ENCODE measurements around the gene CDK14. TPM values are rescaled to one million over a fixed set of nuclear protein-coding genes. Genes with fewer than 3 reads are reported as not detected.
A peak's percentile ranks its signal among the peaks of the same experiment; 100 is the strongest.

CDK14 gene
- polyA plus RNA-seq, 1 donor = 9.7 TPM

- WGBS (ENCODE audit: insufficient coverage, low lambda C conversion rate) = 38% methylated on average over 2 of the region's 2 CpGs
- Histone ChIP-seq H3K4me3 (ENCODE audit: low read length) (no peak overlapping the region), H3K4me1 (ENCODE audit: control insufficient read depth, insufficient read depth, low read length) (no peaks in the 10 kb centered on the region), H3K36me3 (ENCODE audit: control insufficient read depth, insufficient read depth, low read length) (peaks cover 2% of the 10 kb centered on the region), H3K9me3 (ENCODE audit: control insufficient read depth, low read depth, low read length) (peaks cover 2% of the 10 kb centered on the region), H3K27ac (ENCODE audit: low read length) (no peak overlapping the region), H3K27me3 (ENCODE audit: control insufficient read depth, insufficient read depth, low read length) (no peaks in the 10 kb centered on the region)
- DNase-seq = no peak
These were observed 281.1 kb downstream of the CDK14 start for GRCh38 chr7:90877201-90877600.

GRCh38 chr7:90879924-90880323 is 283.8 kb downstream of the CDK14 start:
- Histone ChIP-seq H3K36me3 (ENCODE audit: control insufficient read depth, insufficient read depth, low read length) (peaks cover 2% of the 10 kb centered on the region), H3K9me3 (ENCODE audit: control insufficient read depth, low read depth, low read length) (peaks cover 2% of the 10 kb centered on the region), H3K27me3 (ENCODE audit: control insufficient read depth, insufficient read depth, low read length) (no peaks in the 10 kb centered on the region), H3K27ac (ENCODE audit: low read length) (no peak overlapping the region), H3K4me1 (ENCODE audit: control insufficient read depth, insufficient read depth, low read length) (no peaks in the 10 kb centered on the region), H3K4me3 (ENCODE audit: low read length) (no peak overlapping the region)
- no peak for DNase-seq
- WGBS (ENCODE audit: insufficient coverage, low lambda C conversion rate) = no CpG with 5 or more reads among the region's 3 CpGs

- Histone ChIP-seq H3K27me3 (ENCODE audit: control insufficient read depth, insufficient read depth, low read length) (no peaks in the 10 kb centered on the region), H3K27ac (ENCODE audit: low read length) (no peak overlapping the region), H3K9me3 (ENCODE audit: control insufficient read depth, low read depth, low read length) (no peaks in the 10 kb centered on the region), H3K4me1 (ENCODE audit: control insufficient read depth, insufficient read depth, low read length) (no peaks in the 10 kb centered on the region), H3K36me3 (ENCODE audit: control insufficient read depth, insufficient read depth, low read length) (no peaks in the 10 kb centered on the region), H3K4me3 (ENCODE audit: low read length) (no peak overlapping the region)
- no peak for DNase-seq
- 100% methylated on average over 2 of the region's 2 CpGs for WGBS (ENCODE audit: insufficient coverage, low lambda C conversion rate)
These were observed 290.3 kb downstream of the CDK14 start for GRCh38 chr7:90886416-90886815.

GRCh38 chr7:90889210-90889609 is 293.1 kb downstream of the CDK14 start:
- Histone ChIP-seq H3K9me3 (ENCODE audit: control insufficient read depth, low read depth, low read length) (no peaks in the 10 kb centered on the region), H3K27ac (ENCODE audit: low read length) (no peak overlapping the region)
- WGBS (ENCODE audit: insufficient coverage, low lambda C conversion rate) = no CpG with 5 or more reads among the region's 2 CpGs

GRCh38 chr7:90889644-90890043 is 293.5 kb downstream of the CDK14 start:
- H3K4me1 ChIP-seq (ENCODE audit: control insufficient read depth, insufficient read depth, low read length) = no peaks in the 10 kb centered on the region
- no peaks in the 10 kb centered on the region for H3K27me3 ChIP-seq (ENCODE audit: control insufficient read depth, insufficient read depth, low read length)
- H3K27ac ChIP-seq (ENCODE audit: low read length) = no peak overlapping the region
- no peak overlapping the region for H3K4me3 ChIP-seq (ENCODE audit: low read length)
- no peaks in the 10 kb centered on the region for H3K9me3 ChIP-seq (ENCODE audit: control insufficient read depth, low read depth, low read length)
- 100% methylated on average over 1 of the region's 1 CpG for WGBS (ENCODE audit: insufficient coverage, low lambda C conversion rate)
- no peaks in the 10 kb centered on the region for H3K36me3 ChIP-seq (ENCODE audit: control insufficient read depth, insufficient read depth, low read length)
- no peak for DNase-seq

More at GRCh38 chr7:90889210-90889609, 293.1 kb downstream of the CDK14 start:
- H3K4me1 ChIP-seq (ENCODE audit: control insufficient read depth, insufficient read depth, low read length) = no peaks in the 10 kb centered on the region
- no peak for DNase-seq
- no peaks in the 10 kb centered on the region for H3K27me3 ChIP-seq (ENCODE audit: control insufficient read depth, insufficient read depth, low read length)
- H3K36me3 ChIP-seq (ENCODE audit: control insufficient read depth, insufficient read depth, low read length) = no peaks in the 10 kb centered on the region
- H3K4me3 ChIP-seq (ENCODE audit: low read length) = no peak overlapping the region

- no peaks in the 10 kb centered on the region for H3K9me3 ChIP-seq (ENCODE audit: control insufficient read depth, low read depth, low read length)
- no peak overlapping the region for H3K27ac ChIP-seq (ENCODE audit: low read length)
- WGBS (ENCODE audit: insufficient coverage, low lambda C conversion rate) = no CpG with 5 or more reads among the region's 1 CpG
- H3K4me3 ChIP-seq (ENCODE audit: low read length) = no peak overlapping the region
- no peaks in the 10 kb centered on the region for H3K36me3 ChIP-seq (ENCODE audit: control insufficient read depth, insufficient read depth, low read length)
- H3K27me3 ChIP-seq (ENCODE audit: control insufficient read depth, insufficient read depth, low read length) = no peaks in the 10 kb centered on the region
- no peak for DNase-seq
- no peaks in the 10 kb centered on the region for H3K4me1 ChIP-seq (ENCODE audit: control insufficient read depth, insufficient read depth, low read length)
These were observed 295.4 kb downstream of the CDK14 start for GRCh38 chr7:90891529-90891928.

- H3K9me3 ChIP-seq (ENCODE audit: control insufficient read depth, low read depth, low read length) = no peaks in the 10 kb centered on the region
- H3K27ac ChIP-seq (ENCODE audit: low read length) = no peak overlapping the region
- no peak overlapping the region for H3K4me3 ChIP-seq (ENCODE audit: low read length)
- no peaks in the 10 kb centered on the region for H3K27me3 ChIP-seq (ENCODE audit: control insufficient read depth, insufficient read depth, low read length)
- no peaks in the 10 kb centered on the region for H3K36me3 ChIP-seq (ENCODE audit: control insufficient read depth, insufficient read depth, low read length)
- WGBS (ENCODE audit: insufficient coverage, low lambda C conversion rate) = 100% methylated on average over 2 of the region's 2 CpGs
- no peak for DNase-seq
- H3K4me1 ChIP-seq (ENCODE audit: control insufficient read depth, insufficient read depth, low read length) = no peaks in the 10 kb centered on the region
These were observed 296.1 kb downstream of the CDK14 start for GRCh38 chr7:90892213-90892612.

GRCh38 chr7:90894122-90894521 is 298.0 kb downstream of the CDK14 start:
- H3K27ac ChIP-seq (ENCODE audit: low read length) = no peak overlapping the region
- H3K4me3 ChIP-seq (ENCODE audit: low read length) = no peak overlapping the region

GRCh38 chr7:90896458-90896857 is 300.3 kb downstream of the CDK14 start:
- Histone ChIP-seq H3K4me3 (ENCODE audit: low read length) (no peak overlapping the region), H3K36me3 (ENCODE audit: control insufficient read depth, insufficient read depth, low read length) (no peaks in the 10 kb centered on the region), H3K27ac (ENCODE audit: low read length) (no peak overlapping the region), H3K9me3 (ENCODE audit: control insufficient read depth, low read depth, low read length) (no peaks in the 10 kb centered on the region), H3K27me3 (ENCODE audit: control insufficient read depth, insufficient read depth, low read length) (no peaks in the 10 kb centered on the region), H3K4me1 (ENCODE audit: control insufficient read depth, insufficient read depth, low read length) (no peaks in the 10 kb centered on the region)
- no peak for DNase-seq
- no CpG with 5 or more reads among the region's 1 CpG for WGBS (ENCODE audit: insufficient coverage, low lambda C conversion rate)

More at GRCh38 chr7:90894122-90894521, 298.0 kb downstream of the CDK14 start:
- Histone ChIP-seq H3K9me3 (ENCODE audit: control insufficient read depth, low read depth, low read length) (no peaks in the 10 kb centered on the region), H3K27me3 (ENCODE audit: control insufficient read depth, insufficient read depth, low read length) (no peaks in the 10 kb centered on the region), H3K36me3 (ENCODE audit: control insufficient read depth, insufficient read depth, low read length) (no peaks in the 10 kb centered on the region), H3K4me1 (ENCODE audit: control insufficient read depth, insufficient read depth, low read length) (no peaks in the 10 kb centered on the region)
- WGBS (ENCODE audit: insufficient coverage, low lambda C conversion rate) = 100% methylated on average over 1 of the region's 3 CpGs
- no peak for DNase-seq

- H3K4me1 ChIP-seq (ENCODE audit: control insufficient read depth, insufficient read depth, low read length) = no peaks in the 10 kb centered on the region
- H3K9me3 ChIP-seq (ENCODE audit: control insufficient read depth, low read depth, low read length) = no peaks in the 10 kb centered on the region
- DNase-seq = no peak
- H3K27me3 ChIP-seq (ENCODE audit: control insufficient read depth, insufficient read depth, low read length) = no peaks in the 10 kb centered on the region
- no peak overlapping the region for H3K4me3 ChIP-seq (ENCODE audit: low read length)
- H3K36me3 ChIP-seq (ENCODE audit: control insufficient read depth, insufficient read depth, low read length) = no peaks in the 10 kb centered on the region
- H3K27ac ChIP-seq (ENCODE audit: low read length) = no peak overlapping the region
These were observed 301.9 kb downstream of the CDK14 start for GRCh38 chr7:90897961-90898469.

- WGBS (ENCODE audit: insufficient coverage, low lambda C conversion rate) = 88% methylated on average over 1 of the region's 4 CpGs
- Histone ChIP-seq H3K9me3 (ENCODE audit: control insufficient read depth, low read depth, low read length) (no peaks in the 10 kb centered on the region), H3K4me3 (ENCODE audit: low read length) (no peak overlapping the region), H3K27ac (ENCODE audit: low read length) (no peak overlapping the region), H3K4me1 (ENCODE audit: control insufficient read depth, insufficient read depth, low read length) (no peaks in the 10 kb centered on the region), H3K27me3 (ENCODE audit: control insufficient read depth, insufficient read depth, low read length) (no peaks in the 10 kb centered on the region), H3K36me3 (ENCODE audit: control insufficient read depth, insufficient read depth, low read length) (no peaks in the 10 kb centered on the region)
- DNase-seq = peak; percentile 2 to 19
These were observed 304.7 kb downstream of the CDK14 start for GRCh38 chr7:90900628-90901356.

Data from large intestine (tissue), 3 donors.